Parathyroid adenoma (tissue), 2 donors: ENCODE measurements around the gene CD151.

Source experiments
- H2AFZ ChIP-seq: fragments of 300-600 bp; sonication (generic); one replicate; pipeline ENCODE4 v1.7.0; 2017; ENCODE audit warnings: antibody characterized with exemption, mild to moderate bottlenecking
- H3K27ac ChIP-seq: fragments of 300-600 bp; sonication (generic); one replicate; pipeline ENCODE4 v1.7.0; 2017
- H3K27me3 ChIP-seq: fragments of 300-600 bp; sonication (generic); one replicate; pipeline ENCODE4 v1.7.0; 2017; ENCODE audit warnings: low read length; ENCODE audit not compliant: control insufficient read depth, insufficient read depth
- H3K36me3 ChIP-seq: fragments of 300-600 bp; sonication (generic); one replicate; pipeline ENCODE4 v1.7.0; 2017; ENCODE audit warnings: low read length; ENCODE audit not compliant: control insufficient read depth, insufficient read depth
- H3K4me1 ChIP-seq: fragments of 300-600 bp; sonication (generic); one replicate; pipeline ENCODE4 v1.7.0; 2017; ENCODE audit warnings: control low read depth
- H3K4me2 ChIP-seq: fragments of 300-600 bp; sonication (generic); one replicate; pipeline ENCODE4 v1.7.0; 2017; ENCODE audit warnings: low read length
- H3K4me3 ChIP-seq: fragments of 300-600 bp; sonication (generic); one replicate; pipeline ENCODE4 v1.7.0; 2017; ENCODE audit warnings: low read depth, low read length
- H3K79me2 ChIP-seq: fragments of 300-600 bp; sonication (generic); one replicate; pipeline ENCODE4 v1.7.0; 2017; ENCODE audit warnings: control low read depth
- H3K9ac ChIP-seq: fragments of 300-600 bp; sonication (generic); one replicate; pipeline ENCODE4 v1.7.0; 2017; ENCODE audit warnings: mild to moderate bottlenecking
- H3K9me3 ChIP-seq: fragments of 300-600 bp; sonication (generic); one replicate; pipeline ENCODE4 v1.7.0; 2017; ENCODE audit warnings: low read length; ENCODE audit not compliant: control insufficient read depth
- TF ChIP-seq, protein P1 (sequence below): fragments of 300-600 bp; sonication (generic); IDR thresholded peaks from one replicate; pipeline ENCODE4 v1.7.0; 2017; ENCODE audit warnings: antibody characterized with exemption, mild to moderate bottlenecking
- donor health status: primary hyperparathyroidism.

The CD151 gene

DNA sequence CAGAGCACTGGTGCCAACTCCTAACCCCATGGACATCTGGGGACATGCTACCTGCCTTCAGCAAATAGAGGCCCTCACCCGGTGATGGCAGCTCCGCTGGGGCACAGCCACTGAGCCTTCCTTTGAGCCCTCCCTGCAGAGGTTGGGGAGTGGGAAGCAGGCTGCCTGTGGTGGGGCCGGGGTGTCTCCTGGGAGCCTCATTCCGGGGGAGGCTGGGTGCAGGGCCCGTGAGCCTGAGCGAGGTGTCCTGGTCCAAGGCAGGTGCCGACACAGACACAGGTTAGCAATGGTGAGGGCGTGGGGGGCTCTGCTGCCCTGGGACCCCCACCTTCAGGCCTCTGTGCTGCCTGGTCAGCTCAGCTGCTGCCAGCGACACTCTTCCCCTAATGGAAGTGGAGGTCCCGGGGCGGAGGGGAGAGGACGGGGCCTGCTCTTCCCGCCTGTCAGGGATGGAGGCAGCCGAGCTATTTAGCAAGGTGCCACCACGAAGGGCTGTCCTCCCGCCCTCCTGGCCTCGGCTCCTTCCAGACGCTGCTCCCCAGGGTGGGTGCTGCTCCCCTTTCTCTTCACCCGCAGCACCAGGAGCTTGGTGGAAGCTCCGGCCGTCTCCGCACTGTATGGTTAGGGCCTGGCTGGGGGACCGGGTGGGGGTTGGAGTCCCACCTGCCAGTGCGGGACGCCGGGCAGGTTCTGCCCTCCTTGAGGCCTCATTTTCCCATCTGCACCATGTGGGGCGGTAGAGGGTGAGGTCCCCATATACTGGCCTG, 21.1 kb downstream of the CD151 start:
- Histone ChIP-seq H2AFZ (no peak overlapping the region), H3K4me3 (no peak overlapping the region), H3K9ac (no peak overlapping the region), H3K4me2 (no peak overlapping the region), H3K27me3 (no peaks in the 10 kb centered on the region), H3K9me3 (no peaks in the 10 kb centered on the region), H3K36me3 (no peaks in the 10 kb centered on the region), H3K79me2 (no peaks in the 10 kb centered on the region), H3K27ac (no peak overlapping the region), H3K4me1 (no peaks in the 10 kb centered on the region)
- TF ChIP-seq, protein P1, sequence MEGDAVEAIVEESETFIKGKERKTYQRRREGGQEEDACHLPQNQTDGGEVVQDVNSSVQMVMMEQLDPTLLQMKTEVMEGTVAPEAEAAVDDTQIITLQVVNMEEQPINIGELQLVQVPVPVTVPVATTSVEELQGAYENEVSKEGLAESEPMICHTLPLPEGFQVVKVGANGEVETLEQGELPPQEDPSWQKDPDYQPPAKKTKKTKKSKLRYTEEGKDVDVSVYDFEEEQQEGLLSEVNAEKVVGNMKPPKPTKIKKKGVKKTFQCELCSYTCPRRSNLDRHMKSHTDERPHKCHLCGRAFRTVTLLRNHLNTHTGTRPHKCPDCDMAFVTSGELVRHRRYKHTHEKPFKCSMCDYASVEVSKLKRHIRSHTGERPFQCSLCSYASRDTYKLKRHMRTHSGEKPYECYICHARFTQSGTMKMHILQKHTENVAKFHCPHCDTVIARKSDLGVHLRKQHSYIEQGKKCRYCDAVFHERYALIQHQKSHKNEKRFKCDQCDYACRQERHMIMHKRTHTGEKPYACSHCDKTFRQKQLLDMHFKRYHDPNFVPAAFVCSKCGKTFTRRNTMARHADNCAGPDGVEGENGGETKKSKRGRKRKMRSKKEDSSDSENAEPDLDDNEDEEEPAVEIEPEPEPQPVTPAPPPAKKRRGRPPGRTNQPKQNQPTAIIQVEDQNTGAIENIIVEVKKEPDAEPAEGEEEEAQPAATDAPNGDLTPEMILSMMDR, result no peak

DNA sequence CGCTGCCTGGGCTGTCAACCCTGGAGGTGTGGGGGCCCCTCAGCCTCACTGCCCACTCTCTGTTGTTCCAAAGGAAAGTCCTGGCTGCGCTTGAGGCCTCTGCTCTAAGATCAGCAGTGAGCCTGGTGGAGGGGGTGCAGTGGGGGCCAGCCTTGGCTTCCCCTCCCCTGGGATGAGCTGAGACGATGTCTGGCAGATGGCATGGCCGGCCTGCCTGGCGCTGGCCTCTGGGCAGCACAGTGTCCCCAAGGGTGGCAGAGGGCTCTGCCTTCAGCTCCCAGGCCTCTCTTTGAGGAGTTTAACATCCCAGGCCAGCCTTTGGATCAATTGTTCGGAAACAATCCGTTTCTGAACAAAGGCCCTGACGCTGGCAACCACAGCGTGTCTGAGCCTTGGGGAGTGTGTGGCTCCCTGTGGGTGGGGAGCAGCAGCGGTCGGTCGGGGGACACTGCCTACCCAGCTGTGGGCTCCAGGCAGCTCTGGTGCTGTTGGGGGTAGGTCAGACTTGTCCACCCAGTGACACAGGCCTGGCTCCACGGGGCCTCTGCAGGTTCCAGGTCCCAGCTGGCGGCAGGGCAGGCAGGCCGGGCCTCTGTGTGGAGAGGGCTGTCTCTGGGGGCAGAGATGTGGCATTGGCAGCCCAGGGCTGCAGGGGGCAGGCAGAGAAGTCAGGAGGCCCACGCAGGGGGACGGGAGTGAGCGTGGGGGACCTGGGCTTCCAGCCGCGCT, 22.0 kb downstream of the CD151 start:
- Histone ChIP-seq H3K27me3 (no peaks in the 10 kb centered on the region), H3K9me3 (no peaks in the 10 kb centered on the region), H3K4me3 (no peak overlapping the region), H3K27ac (no peak overlapping the region), H3K36me3 (no peaks in the 10 kb centered on the region), H3K9ac (no peak overlapping the region), H3K79me2 (no peaks in the 10 kb centered on the region), H3K4me1 (no peaks in the 10 kb centered on the region), H2AFZ (no peak overlapping the region), H3K4me2 (no peak overlapping the region)
- TF ChIP-seq, protein P1, result no peak

- Histone ChIP-seq H3K4me2 (no peak overlapping the region), H2AFZ (no peak overlapping the region), H3K9me3 (no peaks in the 10 kb centered on the region), H3K27ac (no peak overlapping the region), H3K4me1 (no peaks in the 10 kb centered on the region), H3K27me3 (no peaks in the 10 kb centered on the region), H3K79me2 (no peaks in the 10 kb centered on the region), H3K4me3 (no peak overlapping the region), H3K36me3 (no peaks in the 10 kb centered on the region), H3K9ac (no peak overlapping the region)
- TF ChIP-seq, protein P1, result no peak
Measured at GRCh38 chr11:855330-855674, 22.6 kb downstream of the CD151 start.

- Histone ChIP-seq H3K27ac (no peak overlapping the region), H3K9ac (no peak overlapping the region), H3K4me2 (no peak overlapping the region), H3K9me3 (no peaks in the 10 kb centered on the region), H3K79me2 (no peaks in the 10 kb centered on the region), H2AFZ (no peak overlapping the region), H3K4me1 (no peaks in the 10 kb centered on the region), H3K4me3 (no peak overlapping the region), H3K27me3 (no peaks in the 10 kb centered on the region), H3K36me3 (no peaks in the 10 kb centered on the region)
- TF ChIP-seq, protein P1, result no peak
Measured at GRCh38 chr11:855796-856195, 23.0 kb downstream of the CD151 start.

DNA sequence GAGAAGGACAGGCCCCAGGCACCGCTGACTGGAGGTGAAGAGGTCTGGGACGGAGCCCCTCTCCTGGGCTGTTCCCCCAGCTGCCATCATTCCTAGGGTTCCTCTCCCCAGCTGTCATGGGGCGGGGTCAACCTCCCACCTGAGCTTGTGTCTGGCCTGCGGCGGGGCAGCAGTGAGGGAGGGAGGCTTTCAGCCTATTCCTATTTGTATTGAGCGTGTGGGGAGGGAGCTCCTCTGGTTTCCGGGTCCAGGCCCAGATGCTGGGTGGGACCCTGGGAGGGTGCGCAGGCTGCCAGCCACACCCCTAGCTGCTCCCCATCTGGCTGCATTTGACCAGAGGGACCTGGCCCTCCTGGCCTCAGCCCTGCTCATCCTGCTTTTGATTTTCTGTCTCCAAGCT, 23.6 kb downstream of the CD151 start:
- no peaks in the 10 kb centered on the region for H3K27me3 ChIP-seq
- H3K9ac ChIP-seq, result no peak overlapping the region
- no peaks in the 10 kb centered on the region for H3K79me2 ChIP-seq
- no peak overlapping the region for H3K27ac ChIP-seq
- H3K9me3 ChIP-seq, result no peaks in the 10 kb centered on the region
- H3K36me3 ChIP-seq, result no peaks in the 10 kb centered on the region
- H3K4me2 ChIP-seq, result no peak overlapping the region
- H2AFZ ChIP-seq, result no peak overlapping the region
- no peak overlapping the region for H3K4me3 ChIP-seq
- no peaks in the 10 kb centered on the region for H3K4me1 ChIP-seq
- TF ChIP-seq, protein P1, result no peak
